Suppressor macrophage treated with lipopolysaccharide for 4 hours (primary cell): ENCODE measurements around the gene LHX2.

Experiments used
- DNase-seq: peaks from one replicate; pipeline ENCODE4 v3.0.0-alpha.2; 2020

LHX2 gene

GRCh38 chr9:124068251-124068650 lies 56.7 kb downstream of the LHX2 start:
- no peak for DNase-seq

GRCh38 chr9:124074746-124075145 lies 63.2 kb downstream of the LHX2 start:
- DNase-seq: no peak

- DNase-seq: no peak
These were observed 64.2 kb downstream of the LHX2 start for GRCh38 chr9:124075761-124076160.

DNA sequence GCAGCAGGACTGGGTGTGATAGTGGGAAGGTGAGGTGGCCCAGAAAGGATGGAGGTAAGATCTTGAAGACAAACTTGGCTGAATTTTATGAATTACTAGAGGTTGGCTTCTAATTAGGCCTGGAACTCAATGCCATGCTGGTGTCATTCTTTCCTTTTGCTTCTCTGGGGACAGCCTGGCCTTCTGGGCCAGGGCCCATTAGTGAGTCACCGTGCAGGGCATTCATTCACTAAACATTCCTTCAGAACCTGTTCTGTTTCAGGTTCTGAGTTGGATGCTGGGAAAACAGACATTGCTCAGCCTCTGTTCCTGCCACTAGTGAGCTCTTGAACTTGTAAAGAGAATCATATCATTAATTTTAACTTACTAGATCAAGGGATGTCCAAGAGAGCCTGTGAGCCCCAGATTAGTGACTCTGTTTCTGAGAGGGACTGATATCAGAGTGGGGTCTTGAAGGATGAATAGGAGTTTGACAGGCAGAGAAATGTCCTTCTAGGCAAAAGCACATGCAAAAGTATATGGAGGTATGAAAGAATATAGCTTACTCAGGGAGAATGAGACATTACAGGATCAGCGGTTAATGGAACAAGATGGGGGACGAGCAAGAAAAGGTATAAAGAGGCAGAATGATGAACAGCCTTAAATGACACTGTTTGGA lies 66.5 kb downstream of the LHX2 start:
- DNase-seq: no peak

- DNase-seq: no peak
These were observed 67.1 kb downstream of the LHX2 start for GRCh38 chr9:124078641-124079040.

GRCh38 chr9:124079176-124079925 lies 67.8 kb downstream of the LHX2 start:
- no peak for DNase-seq

DNA sequence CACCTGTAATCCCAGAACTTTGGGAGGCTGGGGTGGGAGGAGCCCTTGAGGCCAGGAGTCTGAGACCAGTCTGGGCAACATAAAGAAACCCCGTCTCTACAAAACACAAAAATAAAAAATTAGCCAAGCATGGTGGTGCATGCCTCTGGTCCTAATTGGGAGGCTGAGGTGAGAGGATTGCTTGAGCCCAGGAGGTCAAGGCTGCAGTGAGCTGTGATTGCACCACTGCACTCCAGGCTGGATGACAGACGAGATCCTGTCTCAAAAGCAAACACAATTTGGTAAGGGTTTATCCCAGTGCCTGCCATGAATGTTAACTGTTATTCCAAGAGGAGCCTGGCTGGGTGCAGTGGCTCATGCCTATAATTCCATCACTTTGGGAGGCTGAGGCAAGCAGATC lies 71.1 kb downstream of the LHX2 start:
- no peak for DNase-seq
